ENCODE results near the gene NUP210L. TPM values are rescaled to one million over a fixed set of nuclear protein-coding genes. Genes with fewer than 3 reads are reported as not detected.
A peak's percentile ranks its signal among the peaks of the same experiment; 100 is the strongest.

NUP210L gene
- total and polyA plus RNA-seq, 2 of the 13 experiments (the other 11 are each of a cell fraction or from before 2014, with no cell fraction given): not detected

DNA sequence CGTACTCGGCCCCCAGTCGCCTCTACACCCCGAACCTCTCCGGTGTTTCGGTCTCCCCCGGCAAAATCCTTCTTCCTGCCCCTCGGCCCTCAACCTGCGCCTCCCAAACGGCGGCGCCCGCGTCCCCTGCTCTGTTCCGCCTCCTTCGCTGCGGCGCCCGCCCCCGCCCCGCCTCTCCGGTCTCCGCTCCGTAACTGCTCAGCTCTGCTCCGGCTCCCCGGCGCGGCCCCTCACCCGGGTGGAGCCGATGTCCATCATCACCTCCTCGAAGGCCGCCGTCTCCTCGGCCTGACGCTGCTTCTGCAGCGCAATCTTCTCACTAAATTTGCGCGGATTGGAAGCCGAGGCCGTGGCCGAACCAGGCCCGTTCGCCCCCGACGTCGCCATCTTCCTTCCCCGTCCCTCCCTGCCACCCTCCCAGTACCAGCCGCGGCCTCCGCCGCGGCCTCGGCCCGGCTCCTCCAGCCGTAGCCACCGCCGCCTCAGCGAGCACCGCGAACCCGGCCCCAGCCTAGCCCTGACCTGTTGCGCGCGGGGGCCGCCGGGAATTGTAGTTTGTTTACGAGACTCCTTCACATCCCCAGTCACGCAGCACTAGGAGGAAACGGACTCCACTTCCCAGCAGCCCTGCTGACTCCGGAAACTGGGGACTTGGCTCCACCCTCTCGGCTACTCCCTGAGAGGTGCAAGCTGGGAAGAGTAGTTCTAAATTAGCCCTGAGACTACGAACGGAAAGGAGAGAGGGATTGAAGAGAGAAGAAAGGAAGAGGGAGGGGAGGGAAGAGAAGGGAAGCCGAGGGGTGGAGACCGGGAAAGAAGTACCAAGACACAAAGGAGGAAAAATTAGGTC lies 196.5 kb downstream of the NUP210L start, which contains the start of gene CRTC2 (continued):
- TF ChIP-seq ZNF343 (CRISPR knock-in tag; IDR thresholded peaks at IDR 0.05): no peak
- TF ChIP-seq ZBTB42 (CRISPR knock-in tag; IDR thresholded peaks at IDR 0.05): 0 out of 2 replicates have a peak, but pooled peaks have one; percentile 57
- TF ChIP-seq ATF2 (CRISPR knock-in tag; IDR thresholded peaks at IDR 0.05): peak; percentile 81
- TF ChIP-seq, protein P1, sequence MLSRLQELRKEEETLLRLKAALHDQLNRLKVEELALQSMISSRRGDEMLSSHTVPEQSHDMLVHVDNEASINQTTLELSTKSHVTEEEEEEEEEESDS (CRISPR knock-in tag; IDR thresholded peaks at IDR 0.05; ENCODE audit: borderline replicate concordance): no peak
- no peak for TF ChIP-seq CENPT (CRISPR knock-in tag; IDR thresholded peaks at IDR 0.05; ENCODE audit: low read depth)
- peak; percentile 83 for TF ChIP-seq AKAP8 (CRISPR knock-in tag; IDR thresholded peaks at IDR 0.05)
- peak; percentile 94 for TF ChIP-seq IRF2 (CRISPR knock-in tag; IDR thresholded peaks at IDR 0.05)
- TF ChIP-seq RARA (CRISPR knock-in tag; IDR thresholded peaks at IDR 0.05): peak; percentile 13; the same call in 1 of the 2 replicates
- 0 out of 2 replicates have a peak, but pooled peaks have one; percentile 56 for TF ChIP-seq MIER3 (CRISPR knock-in tag; IDR thresholded peaks at IDR 0.05; ENCODE audit: borderline replicate concordance)
- TF ChIP-seq ZSCAN5A (CRISPR knock-in tag; IDR thresholded peaks at IDR 0.05; ENCODE audit: borderline replicate concordance): peak; percentile 50; the same call in 1 of the 2 replicates
- TF ChIP-seq, protein P2, sequence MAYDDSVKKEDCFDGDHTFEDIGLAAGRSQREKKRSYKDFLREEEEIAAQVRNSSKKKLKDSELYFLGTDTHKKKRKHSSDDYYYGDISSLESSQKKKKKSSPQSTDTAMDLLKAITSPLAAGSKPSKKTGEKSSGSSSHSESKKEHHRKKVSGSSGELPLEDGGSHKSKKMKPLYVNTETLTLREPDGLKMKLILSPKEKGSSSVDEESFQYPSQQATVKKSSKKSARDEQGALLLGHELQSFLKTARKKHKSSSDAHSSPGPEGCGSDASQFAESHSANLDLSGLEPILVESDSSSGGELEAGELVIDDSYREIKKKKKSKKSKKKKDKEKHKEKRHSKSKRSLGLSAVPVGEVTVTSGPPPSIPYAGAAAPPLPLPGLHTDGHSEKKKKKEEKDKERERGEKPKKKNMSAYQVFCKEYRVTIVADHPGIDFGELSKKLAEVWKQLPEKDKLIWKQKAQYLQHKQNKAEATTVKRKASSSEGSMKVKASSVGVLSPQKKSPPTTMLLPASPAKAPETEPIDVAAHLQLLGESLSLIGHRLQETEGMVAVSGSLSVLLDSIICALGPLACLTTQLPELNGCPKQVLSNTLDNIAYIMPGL (CRISPR knock-in tag; IDR thresholded peaks at IDR 0.05; ENCODE audit: borderline replicate concordance in 1 of 2, low read depth in 1 of 2): peak; percentile 77 to 90
- TF ChIP-seq KLF16 (CRISPR knock-in tag; IDR thresholded peaks at IDR 0.05): peak in 1 of 2 experiments; percentile 75; a peak in 2 of 4 replicates
- TF ChIP-seq, protein P3, sequence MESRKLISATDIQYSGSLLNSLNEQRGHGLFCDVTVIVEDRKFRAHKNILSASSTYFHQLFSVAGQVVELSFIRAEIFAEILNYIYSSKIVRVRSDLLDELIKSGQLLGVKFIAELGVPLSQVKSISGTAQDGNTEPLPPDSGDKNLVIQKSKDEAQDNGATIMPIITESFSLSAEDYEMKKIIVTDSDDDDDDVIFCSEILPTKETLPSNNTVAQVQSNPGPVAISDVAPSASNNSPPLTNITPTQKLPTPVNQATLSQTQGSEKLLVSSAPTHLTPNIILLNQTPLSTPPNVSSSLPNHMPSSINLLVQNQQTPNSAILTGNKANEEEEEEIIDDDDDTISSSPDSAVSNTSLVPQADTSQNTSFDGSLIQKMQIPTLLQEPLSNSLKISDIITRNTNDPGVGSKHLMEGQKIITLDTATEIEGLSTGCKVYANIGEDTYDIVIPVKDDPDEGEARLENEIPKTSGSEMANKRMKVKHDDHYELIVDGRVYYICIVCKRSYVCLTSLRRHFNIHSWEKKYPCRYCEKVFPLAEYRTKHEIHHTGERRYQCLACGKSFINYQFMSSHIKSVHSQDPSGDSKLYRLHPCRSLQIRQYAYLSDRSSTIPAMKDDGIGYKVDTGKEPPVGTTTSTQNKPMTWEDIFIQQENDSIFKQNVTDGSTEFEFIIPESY (CRISPR knock-in tag; IDR thresholded peaks at IDR 0.05): no peak
- 0 out of 2 replicates have a peak, but pooled peaks have one; percentile 60 for TF ChIP-seq ZNF670 (CRISPR knock-in tag; IDR thresholded peaks at IDR 0.05; ENCODE audit: borderline replicate concordance)
- no peak for TF ChIP-seq ZFP36 (IDR thresholded peaks at IDR 0.05; ENCODE audit: borderline replicate concordance, low read depth, low read length, partially characterized antibody)
- TF ChIP-seq SUZ12 (IDR thresholded peaks at IDR 0.05; ENCODE audit: low read depth, low read length): peak; percentile 98
- TF ChIP-seq ETV5 (CRISPR knock-in tag; IDR thresholded peaks at IDR 0.05; ENCODE audit: borderline replicate concordance): peak; percentile 86
- TF ChIP-seq CREM (IDR thresholded peaks at IDR 0.05): peak; percentile 98
- no peak for TF ChIP-seq CREM (CRISPR knock-in tag; IDR thresholded peaks at IDR 0.05)
- TF ChIP-seq ISL2 (CRISPR knock-in tag; IDR thresholded peaks at IDR 0.05): peak; percentile 62
- no peak for TF ChIP-seq ZNF136 (CRISPR knock-in tag; IDR thresholded peaks at IDR 0.05; ENCODE audit: low read depth)
- peak; percentile 62; the same call in 1 of the 2 replicates for TF ChIP-seq ZSCAN31 (CRISPR knock-in tag; IDR thresholded peaks at IDR 0.05; ENCODE audit: low read depth)

Data from HepG2 (cell line).